A549 (cell line): Measurements from ENCODE around the gene KPNA6.
"Not testable (repeated sequence)": the region's sequence is repeated elsewhere in the genome, so short reads cannot be mapped to it uniquely, and the experiment has no call there.

ENCODE experiments used
- RAD21 ChIP-seq, 2 experiments: fragments of >200 bp in 1 of 2; sonication (Bioruptor Twin) in 1 of 2; formaldehyde crosslinking in 1 of 2; IDR thresholded peaks in 1 of 2; conservative IDR thresholded peaks in 1 of 2; 2 replicates in 1 of 2; 3 replicates in 1 of 2; pipeline ENCODE4 v1.6.1; 2012 to 2018; ENCODE audit warnings: inconsistent platforms in 1 of 2
- RFX5 ChIP-seq: fragments of 450-650 bp; IDR thresholded peaks from 2 replicates; pipeline ENCODE4 v1.7.1; 2014; ENCODE audit warnings: antibody characterized with exemption, mild to moderate bottlenecking, moderate library complexity

GRCh38 chr1:32143302-32143695 is 35.4 kb downstream of the KPNA6 start:
- TF ChIP-seq RFX5; RAD21 (conservative IDR thresholded peaks at IDR 0.05 in 1 of 2, IDR thresholded peaks at IDR 0.05 in 1 of 2): not testable (repeated sequence)
